ENCODE data around the gene ZNF205. TPM values are rescaled to one million over a fixed set of nuclear protein-coding genes. Genes with fewer than 3 reads are reported as not detected.

The ZNF205 gene
- polyA plus RNA-seq, 3 donors = 1.0 to 6.7 (median 1.3) TPM

GRCh38 chr16:3089717-3090592 is 22.4 kb upstream of the ZNF205 start:
- Histone ChIP-seq H3K79me2 (ENCODE audit: insufficient read depth, low read length) (peaks cover 10% of the 10 kb centered on the region), H3K9me3 (replicated peaks in 1 of 2; ENCODE audit: control insufficient read depth in 1 of 2, insufficient read depth in 1 of 2, low read length in 2 of 2) (no peaks in the 10 kb centered on the region), H3K27me3 (ENCODE audit: control insufficient read depth in 2 of 2, insufficient read depth in 2 of 2, low read length in 2 of 2) (no peaks in the 10 kb centered on the region), H3K36me3 (replicated peaks in 1 of 2; ENCODE audit: control insufficient read depth in 1 of 2, insufficient read depth in 2 of 2, low read length in 2 of 2) (no peaks in the 10 kb centered on the region), H3K4me2 (replicated peaks; ENCODE audit: extremely low read depth, low read length, poor library complexity, severe bottlenecking) (no peak overlapping the region), H3K27ac (ENCODE audit: low read depth in 1 of 2, low read length in 2 of 2) (no peak overlapping the region), H3K4me1 (ENCODE audit: control insufficient read depth in 1 of 2, insufficient read depth in 2 of 2, low read length in 2 of 2) (peaks cover 32% of the 10 kb centered on the region in 2 donors), H4K20me1 (ENCODE audit: insufficient read depth, low read length) (no peaks in the 10 kb centered on the region), H3K9ac (ENCODE audit: insufficient read depth, low read length, poor library complexity, severe bottlenecking) (no peak overlapping the region), H3K4me3 (replicated peaks in 1 of 3; ENCODE audit: low read depth in 2 of 3, low read length in 3 of 3) (no peak overlapping the region), H2AFZ (ENCODE audit: insufficient read depth, low read depth, low read length, poor library complexity, severe bottlenecking) (no peak overlapping the region)
- intact Hi-C loops (cut with micrococcal nuclease) = no loop called here
- no peak for TF ChIP-seq CTCF (IDR thresholded peaks at IDR 0.05)
- Mint-ChIP-seq H3K27ac (no peak overlapping the region), H3K36me3 (peaks cover 0 to 3% of the 10 kb centered on the region in 2 donors), H3K9me3 (no peaks in the 10 kb centered on the region), H3K4me1 (peaks cover 37% of the 10 kb centered on the region), H3K27me3 (ENCODE audit: low read depth in 3 of 3) (peaks cover 0 to 5% (median 0%) of the 10 kb centered on the region in 3 donors), H3K4me3 (no peak overlapping the region)
- DNase-seq = no peak
- 99% methylated on average over 81 of the region's 81 CpGs for WGBS (ENCODE audit: insufficient coverage)

- no peak for TF ChIP-seq CTCF (IDR thresholded peaks at IDR 0.05)
- H3K36me3 Mint-ChIP-seq = no peaks in the 10 kb centered on the region
- no peaks in the 10 kb centered on the region for H3K9me3 ChIP-seq (replicated peaks in 1 of 2; ENCODE audit: control insufficient read depth in 1 of 2, insufficient read depth in 1 of 2, low read length in 2 of 2)
- H3K36me3 ChIP-seq (replicated peaks in 1 of 2; ENCODE audit: control insufficient read depth in 1 of 2, insufficient read depth in 2 of 2, low read length in 2 of 2) = no peaks in the 10 kb centered on the region
- H3K4me1 ChIP-seq (ENCODE audit: control insufficient read depth in 1 of 2, insufficient read depth in 2 of 2, low read length in 2 of 2) = peaks cover 28 to 30% of the 10 kb centered on the region in 2 donors
- no peak overlapping the region for H3K4me2 ChIP-seq (replicated peaks; ENCODE audit: extremely low read depth, low read length, poor library complexity, severe bottlenecking)
- no peak overlapping the region for H3K9ac ChIP-seq (ENCODE audit: insufficient read depth, low read length, poor library complexity, severe bottlenecking)
- no peaks in the 10 kb centered on the region for H3K27me3 ChIP-seq (ENCODE audit: control insufficient read depth in 2 of 2, insufficient read depth in 2 of 2, low read length in 2 of 2)
- H3K4me3 ChIP-seq (replicated peaks in 1 of 3; ENCODE audit: low read depth in 2 of 3, low read length in 3 of 3) = no peak overlapping the region
- H3K27ac ChIP-seq (ENCODE audit: low read depth in 1 of 2, low read length in 2 of 2) = no peak overlapping the region
- intact Hi-C loops (cut with micrococcal nuclease) = no loop called here
- 90% methylated on average over 7 of the region's 8 CpGs for WGBS (ENCODE audit: insufficient coverage)
- no peaks in the 10 kb centered on the region for H4K20me1 ChIP-seq (ENCODE audit: insufficient read depth, low read length)
- H3K4me3 Mint-ChIP-seq = no peak overlapping the region
- peaks cover 0 to 5% (median 0%) of the 10 kb centered on the region in 3 donors for H3K27me3 Mint-ChIP-seq (ENCODE audit: low read depth in 3 of 3)
- H3K4me1 Mint-ChIP-seq = peaks cover 32% of the 10 kb centered on the region
- H3K9me3 Mint-ChIP-seq = no peaks in the 10 kb centered on the region
- no peak overlapping the region for H2AFZ ChIP-seq (ENCODE audit: insufficient read depth, low read depth, low read length, poor library complexity, severe bottlenecking)
- peaks cover 6% of the 10 kb centered on the region for H3K79me2 ChIP-seq (ENCODE audit: insufficient read depth, low read length)
- DNase-seq = no peak
- peak overlapping the region in 1 of 7 donors; percentile 59 for H3K27ac Mint-ChIP-seq
Measured at GRCh38 chr16:3091551-3091950, 20.8 kb upstream of the ZNF205 start.
